ENCODE measurements around the gene ZNF618. TPM values are rescaled to one million over a fixed set of nuclear protein-coding genes. Genes with fewer than 3 reads are reported as not detected.

ZNF618 gene
- total and polyA plus RNA-seq, 2 experiments from 2014 or later: 10.2 to 14.0 TPM

DNA sequence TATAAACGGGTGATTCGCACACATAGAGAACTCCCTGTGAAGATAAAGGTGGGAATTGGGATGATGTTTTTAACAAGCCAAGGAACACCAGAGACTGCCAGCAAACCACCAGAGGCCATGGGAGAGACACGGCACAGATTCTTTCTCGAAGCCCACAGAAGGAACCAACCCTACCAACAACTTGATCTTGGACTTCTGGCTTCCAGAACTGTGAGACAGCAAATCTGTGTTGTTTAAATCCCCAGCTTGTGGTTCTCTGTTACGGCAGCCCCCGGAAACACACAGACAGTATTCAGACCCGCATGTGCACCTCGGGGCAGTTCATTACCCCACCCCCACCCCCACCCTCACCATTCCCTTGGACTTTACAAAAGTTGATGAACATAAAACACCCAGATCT, 189.2 kb downstream of the ZNF618 start:
- Histone ChIP-seq H3K4me1 (ENCODE audit: insufficient read depth) (peaks cover 7% of the 10 kb centered on the region), H3K4me3 (no peak overlapping the region), H3K9me3 (ENCODE audit: low read depth) (no peaks in the 10 kb centered on the region), H3K27me3 (no peaks in the 10 kb centered on the region), H3K36me3 (replicated peaks; ENCODE audit: insufficient read depth, low read depth) (no peaks in the 10 kb centered on the region), H2AFZ (no peak overlapping the region), H3K4me2 (no peak overlapping the region), H4K20me1 (ENCODE audit: insufficient read depth, poor library complexity, severe bottlenecking) (no peaks in the 10 kb centered on the region), H3K27ac (no peak overlapping the region), H3K9me2 (replicated peaks; ENCODE audit: insufficient read depth) (no peaks in the 10 kb centered on the region), H3K79me2 (no peaks in the 10 kb centered on the region)
- DNase-seq (ENCODE audit: low spot score): no peak
- WGBS (ENCODE audit: low lambda C conversion rate, missing lambda C conversion rate): 93% methylated on average over 8 of the region's 8 CpGs
- no peak for TF ChIP-seq EZH2 (IDR thresholded peaks at IDR 0.05; ENCODE audit: borderline replicate concordance)
- TF ChIP-seq EZH2phosphoT487 (IDR thresholded peaks at IDR 0.05; ENCODE audit: low read depth, severe bottlenecking, unreplicated experiment): no peak
- TF ChIP-seq, protein P1, sequence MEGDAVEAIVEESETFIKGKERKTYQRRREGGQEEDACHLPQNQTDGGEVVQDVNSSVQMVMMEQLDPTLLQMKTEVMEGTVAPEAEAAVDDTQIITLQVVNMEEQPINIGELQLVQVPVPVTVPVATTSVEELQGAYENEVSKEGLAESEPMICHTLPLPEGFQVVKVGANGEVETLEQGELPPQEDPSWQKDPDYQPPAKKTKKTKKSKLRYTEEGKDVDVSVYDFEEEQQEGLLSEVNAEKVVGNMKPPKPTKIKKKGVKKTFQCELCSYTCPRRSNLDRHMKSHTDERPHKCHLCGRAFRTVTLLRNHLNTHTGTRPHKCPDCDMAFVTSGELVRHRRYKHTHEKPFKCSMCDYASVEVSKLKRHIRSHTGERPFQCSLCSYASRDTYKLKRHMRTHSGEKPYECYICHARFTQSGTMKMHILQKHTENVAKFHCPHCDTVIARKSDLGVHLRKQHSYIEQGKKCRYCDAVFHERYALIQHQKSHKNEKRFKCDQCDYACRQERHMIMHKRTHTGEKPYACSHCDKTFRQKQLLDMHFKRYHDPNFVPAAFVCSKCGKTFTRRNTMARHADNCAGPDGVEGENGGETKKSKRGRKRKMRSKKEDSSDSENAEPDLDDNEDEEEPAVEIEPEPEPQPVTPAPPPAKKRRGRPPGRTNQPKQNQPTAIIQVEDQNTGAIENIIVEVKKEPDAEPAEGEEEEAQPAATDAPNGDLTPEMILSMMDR (IDR thresholded peaks at IDR 0.05; ENCODE audit: poor library complexity): no peak

DNA sequence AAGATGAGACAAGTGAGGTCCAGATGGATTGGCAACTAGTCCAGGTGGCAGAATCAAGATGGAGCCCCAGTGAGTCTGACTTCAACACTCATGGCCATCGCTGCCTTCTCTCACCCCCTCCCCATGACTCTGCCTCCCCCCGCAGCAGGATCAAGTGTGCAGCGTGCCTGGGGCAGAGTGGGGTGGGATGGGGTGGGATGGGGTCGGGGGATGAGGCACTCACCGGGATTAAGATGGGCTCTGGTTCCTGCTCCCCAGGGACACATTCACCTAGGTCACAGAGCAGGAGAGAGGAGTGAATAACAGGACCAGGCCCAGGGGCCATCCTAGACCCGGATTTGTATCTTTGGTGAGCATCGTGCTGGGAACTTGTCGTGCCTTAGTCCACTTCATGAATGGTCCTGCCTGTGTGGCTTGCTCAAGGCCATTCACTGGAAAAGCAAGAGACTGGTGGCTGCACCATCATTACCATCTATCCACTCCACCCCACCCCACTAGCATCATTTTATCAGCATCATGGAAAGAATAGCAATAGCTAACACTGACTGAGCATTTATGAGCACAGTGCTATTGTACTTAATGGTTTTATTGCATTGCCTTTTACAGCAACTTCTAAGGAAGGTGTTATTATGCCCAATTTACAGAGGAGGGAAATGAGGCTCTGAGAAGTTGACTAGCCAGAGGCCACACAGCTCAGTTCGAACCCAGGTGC, 193.5 kb downstream of the ZNF618 start:
- no peak for DNase-seq (ENCODE audit: low spot score)
- no peak overlapping the region for H2AFZ ChIP-seq
- H3K4me1 ChIP-seq (ENCODE audit: insufficient read depth): peaks cover 3% of the 10 kb centered on the region
- H3K79me2 ChIP-seq: no peaks in the 10 kb centered on the region
- H4K20me1 ChIP-seq (ENCODE audit: insufficient read depth, poor library complexity, severe bottlenecking): no peaks in the 10 kb centered on the region
- H3K9me2 ChIP-seq (replicated peaks; ENCODE audit: insufficient read depth): no peaks in the 10 kb centered on the region
- WGBS (ENCODE audit: low lambda C conversion rate, missing lambda C conversion rate): 84% methylated on average over 7 of the region's 9 CpGs
- no peaks in the 10 kb centered on the region for H3K36me3 ChIP-seq (replicated peaks; ENCODE audit: insufficient read depth, low read depth)
- no peaks in the 10 kb centered on the region for H3K9me3 ChIP-seq (ENCODE audit: low read depth)
- H3K4me2 ChIP-seq: no peak overlapping the region
- no peak overlapping the region for H3K27ac ChIP-seq
- no peaks in the 10 kb centered on the region for H3K27me3 ChIP-seq
- TF ChIP-seq, protein P1 (IDR thresholded peaks at IDR 0.05; ENCODE audit: poor library complexity): no peak
- TF ChIP-seq EZH2 (IDR thresholded peaks at IDR 0.05; ENCODE audit: borderline replicate concordance) (no peak), EZH2phosphoT487 (IDR thresholded peaks at IDR 0.05; ENCODE audit: low read depth, severe bottlenecking, unreplicated experiment) (no peak)
- H3K4me3 ChIP-seq: no peak overlapping the region

DNA sequence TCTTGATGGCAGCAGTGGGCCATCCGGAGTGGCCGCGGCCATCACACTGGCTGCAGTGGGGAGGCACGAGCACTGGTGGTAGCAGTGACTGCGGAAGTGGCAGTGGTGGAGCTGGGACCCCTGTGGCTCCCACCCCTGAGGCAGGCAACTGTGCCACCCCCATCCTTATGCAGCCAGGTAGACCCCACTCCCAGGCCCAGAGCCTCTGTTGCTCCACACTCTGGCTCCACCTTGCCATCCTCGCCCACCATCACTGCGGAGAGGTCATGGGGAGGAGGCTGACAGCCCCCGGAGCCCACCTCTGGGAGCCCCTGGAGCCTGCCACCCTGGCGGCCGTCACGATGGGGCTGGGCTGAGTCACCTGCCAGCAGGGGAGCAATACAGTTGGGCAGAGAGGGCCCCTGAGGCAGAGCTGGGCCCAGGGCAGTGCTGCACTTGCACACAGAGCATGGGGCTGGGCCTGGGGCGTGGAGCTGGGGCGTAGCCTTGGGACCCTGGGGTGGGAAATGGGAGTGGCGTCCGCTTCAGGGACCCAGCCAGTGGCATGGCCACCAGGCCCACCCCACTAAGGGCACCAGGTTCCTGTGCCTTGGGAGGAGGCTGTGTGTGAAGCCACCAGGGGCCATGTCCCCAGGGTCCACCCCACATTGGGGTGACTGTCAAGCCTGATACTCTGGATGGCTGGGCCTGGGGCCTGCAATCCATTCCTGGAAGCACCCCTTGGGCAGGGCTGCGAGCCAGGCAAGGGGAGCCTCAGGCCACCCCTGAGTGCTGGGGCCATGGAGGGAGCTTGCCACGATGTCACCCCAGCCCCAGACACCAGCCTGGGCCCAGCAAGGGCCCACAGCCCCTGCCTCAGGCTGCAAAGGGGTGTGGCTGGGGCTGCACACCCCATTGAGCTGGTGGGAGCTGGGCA, 194.3 kb downstream of the ZNF618 start:
- Histone ChIP-seq H3K4me2 (no peak overlapping the region), H3K4me3 (no peak overlapping the region), H3K9me2 (replicated peaks; ENCODE audit: insufficient read depth) (no peaks in the 10 kb centered on the region), H3K36me3 (replicated peaks; ENCODE audit: insufficient read depth, low read depth) (no peaks in the 10 kb centered on the region), H2AFZ (no peak overlapping the region), H3K27ac (no peak overlapping the region), H3K27me3 (no peaks in the 10 kb centered on the region), H3K9me3 (ENCODE audit: low read depth) (no peaks in the 10 kb centered on the region), H4K20me1 (ENCODE audit: insufficient read depth, poor library complexity, severe bottlenecking) (no peaks in the 10 kb centered on the region), H3K4me1 (ENCODE audit: insufficient read depth) (peaks cover 3% of the 10 kb centered on the region), H3K79me2 (no peaks in the 10 kb centered on the region)
- WGBS (ENCODE audit: low lambda C conversion rate, missing lambda C conversion rate): 89% methylated on average over 17 of the region's 17 CpGs
- DNase-seq (ENCODE audit: low spot score): no peak
- no peak for TF ChIP-seq EZH2 (IDR thresholded peaks at IDR 0.05; ENCODE audit: borderline replicate concordance)
- no peak for TF ChIP-seq EZH2phosphoT487 (IDR thresholded peaks at IDR 0.05; ENCODE audit: low read depth, severe bottlenecking, unreplicated experiment)
- TF ChIP-seq, protein P1 (IDR thresholded peaks at IDR 0.05; ENCODE audit: poor library complexity): no peak
